SK-N-SH (cell line): ENCODE data around the gene KCNJ12. TPM values are rescaled to one million over a fixed set of nuclear protein-coding genes. Genes with fewer than 3 reads are reported as not detected.
A peak's percentile ranks its signal among the peaks of the same experiment; 100 is the strongest.

Source experiments
- CTCF ChIA-PET: fragments of 300-600, 350-600 bp; formaldehyde crosslinking; extraction: SDS; loops from one replicate; lab custom pipeline; 2021; lab: Yijun Ruan, JAX
- POLR2A ChIA-PET: fragments of 350-600 bp; sonication (Branson Sonifier 250); formaldehyde crosslinking; extraction: SDS; loops from one replicate; lab custom pipeline; 2020; ENCODE audit warnings: antibody characterized with exemption, inconsistent platforms; lab: Yijun Ruan, JAX
- DNase-seq: peaks from one replicate; pipeline ENCODE4 v3.0.0; 2012
- H2AFZ ChIP-seq: fragments of 200-600 bp; sonication (generic); 2 replicates; pipeline ENCODE4 v1.8.1; 2016; ENCODE audit warnings: antibody characterized with exemption, mild to moderate bottlenecking, low read depth
- H3F3A ChIP-seq: fragments of 200-600 bp; sonication (generic); replicated peaks from 2 replicates; pipeline ENCODE3; 2016; ENCODE audit warnings: antibody characterized with exemption, mild to moderate bottlenecking; ENCODE audit not compliant: insufficient read depth
- H3K27ac ChIP-seq, 2 experiments: fragments of 200-500 bp in 1 of 2; fragments of 200-600 bp in 1 of 2; sonication (Bioruptor generic) in 1 of 2; sonication (generic), shearing (Covaris generic) in 1 of 2; 2 replicates each; pipeline versions ENCODE4 v1.5.1 to v1.6.1; 2014 to 2016; ENCODE audit warnings: low read depth in 2 of 2, inconsistent platforms in 1 of 2, low read length in 1 of 2, mild to moderate bottlenecking in 1 of 2, mixed read lengths in 1 of 2
- H3K27me3 ChIP-seq: fragments of 200-600 bp; sonication (generic), shearing (Covaris generic); 2 replicates; pipeline ENCODE4 v1.6.1; 2016; ENCODE audit warnings: mixed run types; ENCODE audit not compliant: insufficient read depth
- H3K36me3 ChIP-seq, 2 experiments: fragments of 200-500 bp in 1 of 2; fragments of 200-600 bp in 1 of 2; sonication (Bioruptor generic) in 1 of 2; sonication (generic) in 1 of 2; replicated peaks in 1 of 2; 2 replicates each; pipeline versions ENCODE3 to v1.5.1; 2014 to 2016; ENCODE audit warnings: low read length in 1 of 2, mild to moderate bottlenecking in 1 of 2; ENCODE audit not compliant: insufficient read depth in 2 of 2, control insufficient read depth in 1 of 2
- H3K4me1 ChIP-seq, 2 experiments: fragments of 200-500 bp in 1 of 2; fragments of 200-600 bp in 1 of 2; sonication (Bioruptor generic) in 1 of 2; sonication (generic), shearing (Covaris generic) in 1 of 2; 2 replicates each; pipeline versions ENCODE4 v1.5.1 to v1.6.1; 2014 to 2016; ENCODE audit warnings: low read depth in 1 of 2, low read length in 1 of 2, mixed run types in 1 of 2; ENCODE audit not compliant: insufficient read depth in 2 of 2, control insufficient read depth in 1 of 2
- H3K4me2 ChIP-seq: fragments of 200-600 bp; sonication (generic), shearing (Covaris generic); 2 replicates; pipeline ENCODE4 v1.6.1; 2017; ENCODE audit warnings: mixed run types
- H3K4me3 ChIP-seq, 2 experiments: fragments of 200-500 bp in 1 of 2; fragments of 200-600 bp in 1 of 2; sonication (Bioruptor generic) in 1 of 2; sonication (generic), shearing (Covaris generic) in 1 of 2; 2 replicates each; pipeline versions ENCODE4 v1.5.1 to v1.8.1; 2014 to 2016; ENCODE audit warnings: low read depth in 2 of 2, inconsistent platforms in 1 of 2, low read length in 1 of 2, mild to moderate bottlenecking in 1 of 2, mixed read lengths in 1 of 2, moderate library complexity in 1 of 2
- H3K79me2 ChIP-seq: fragments of 200-600 bp; sonication (generic); 2 replicates; pipeline ENCODE4 v1.8.1; 2017; ENCODE audit warnings: mild to moderate bottlenecking; ENCODE audit not compliant: insufficient read depth
- H3K9ac ChIP-seq: fragments of 200-600 bp; sonication (generic); 2 replicates; pipeline ENCODE4 v1.6.1; 2017; ENCODE audit warnings: mixed run types
- H3K9me2 ChIP-seq: fragments of 200-600 bp; sonication (generic); 2 replicates; pipeline ENCODE4 v1.6.1; 2017; ENCODE audit warnings: mixed run types
- H3K9me3 ChIP-seq: fragments of 200-600 bp; sonication (generic); 2 replicates; pipeline ENCODE4 v1.6.1; 2017; ENCODE audit warnings: mixed run types, mild to moderate bottlenecking, moderate library complexity
- H4K20me1 ChIP-seq: fragments of 200-600 bp; sonication (generic); 2 replicates; pipeline ENCODE4 v1.6.1; 2017; ENCODE audit warnings: mild to moderate bottlenecking, mixed run types; ENCODE audit not compliant: insufficient read depth
- CHD2 ChIP-seq: fragments of 150-350 bp; IDR thresholded peaks from 2 replicates; pipeline ENCODE4 v1.6.1; 2018; ENCODE audit warnings: low read length; ENCODE audit not compliant: partially characterized antibody
- ELF1 ChIP-seq: IDR thresholded peaks from 2 replicates; pipeline ENCODE4 v1.4.0; 2012
- FOSL2 ChIP-seq: IDR thresholded peaks from 2 replicates; pipeline ENCODE4 v1.4.0; 2012; ENCODE audit warnings: low read depth, mild to moderate bottlenecking, moderate library complexity, borderline replicate concordance
- FOXJ3 ChIP-seq: sonication (generic); formaldehyde crosslinking; IDR thresholded peaks from 2 replicates; pipeline ENCODE4 v1.5.1; 2020; ENCODE audit warnings: mild to moderate bottlenecking, missing genetic modification reagents
- FOXM1 ChIP-seq: IDR thresholded peaks from 2 replicates; pipeline ENCODE4 v1.4.0; 2012; ENCODE audit warnings: low read depth, mild to moderate bottlenecking
- GABPA ChIP-seq: IDR thresholded peaks from 2 replicates; pipeline ENCODE4 v1.4.0; 2012; ENCODE audit warnings: low read depth, mild to moderate bottlenecking
- GATA2 ChIP-seq: sonication (generic); formaldehyde crosslinking; IDR thresholded peaks from 2 replicates; pipeline ENCODE4 v1.5.0; 2020; ENCODE audit warnings: mild to moderate bottlenecking, missing genetic modification reagents
- MAX ChIP-seq: IDR thresholded peaks from 2 replicates; pipeline ENCODE4 v1.4.0; 2012; ENCODE audit warnings: low read depth
- MEF2A ChIP-seq: IDR thresholded peaks from 2 replicates; pipeline ENCODE4 v1.4.0; 2012; ENCODE audit warnings: low read depth, borderline replicate concordance
- NFIC ChIP-seq: IDR thresholded peaks from 2 replicates; pipeline ENCODE4 v1.4.0; 2012; ENCODE audit warnings: borderline replicate concordance
- POLR2AphosphoS5 ChIP-seq: IDR thresholded peaks from 2 replicates; pipeline ENCODE4 v1.6.1; 2012; ENCODE audit warnings: low read depth, low read length
- RAD21 ChIP-seq: IDR thresholded peaks from 2 replicates; pipeline ENCODE4 v1.6.1; 2012; ENCODE audit warnings: mild to moderate bottlenecking, low read length
- RXRA ChIP-seq: IDR thresholded peaks from 2 replicates; pipeline ENCODE4 v1.4.0; 2012; ENCODE audit warnings: low read depth, mild to moderate bottlenecking, borderline replicate concordance
- SIN3A ChIP-seq: IDR thresholded peaks from 2 replicates; pipeline ENCODE4 v1.6.1; 2012; ENCODE audit warnings: low read depth, mild to moderate bottlenecking, low read length, moderate library complexity, borderline replicate concordance
- SMC3 ChIP-seq: IDR thresholded peaks from 2 replicates; pipeline ENCODE4 v1.6.1; 2012; ENCODE audit warnings: low read depth, low read length, improper control_type of control experiment
- TEAD4 ChIP-seq: IDR thresholded peaks from 2 replicates; pipeline ENCODE4 v1.4.0; 2012; ENCODE audit warnings: mild to moderate bottlenecking, borderline replicate concordance; ENCODE audit not compliant: insufficient read depth
- USF1 ChIP-seq: IDR thresholded peaks from 2 replicates; pipeline ENCODE4 v1.4.0; 2012; ENCODE audit warnings: low read depth, borderline replicate concordance
- USF2 ChIP-seq: fragments of 150-350 bp; IDR thresholded peaks from 2 replicates; pipeline ENCODE4 v1.6.1; 2017; ENCODE audit warnings: antibody characterized with exemption, low read length, low read depth, borderline replicate concordance
- YY1 ChIP-seq: IDR thresholded peaks from 2 replicates; pipeline ENCODE4 v1.4.0; 2012; ENCODE audit warnings: low read depth, mild to moderate bottlenecking
- ZBTB33 ChIP-seq: IDR thresholded peaks from 2 replicates; pipeline ENCODE4 v1.4.0; 2012; ENCODE audit warnings: low read depth, borderline replicate concordance
- WGBS: methylation state at CpG from one replicate; pipeline ENCODE4 v1.1.6; 2017; ENCODE audit warnings: low lambda C conversion rate; 5-methylcytosine and 5-hydroxymethylcytosine counted together
- polyA plus RNA-seq, 3 experiments: library from polyadenylated mRNA; depleted of rRNA; stranded (reverse); fragments of >200 nt; gene quantifications; 2 replicates each; pipeline ENCODE4 v1.2.3, GENCODE V29; 2012

Gene KCNJ12
- polyA plus RNA-seq, 1 of the 3 experiments (the other 2 are of a cell fraction) = 0.36 TPM

GRCh38 chr17:21361020-21361809 lies 14.9 kb upstream of the KCNJ12 start:
- CTCF ChIA-PET = interaction anchor here (1.3 kb wide), 1 partner anchor 96 kb away, joined by 3 read pairs; no protein-coding TSS in a partner anchor
- Histone ChIP-seq H3K9me2 (no peaks in the 10 kb centered on the region), H3K4me2 (no peak overlapping the region)

More at GRCh38 chr17:21361020-21361809, 14.9 kb upstream of the KCNJ12 start:
- no peak overlapping the region for H3K27ac ChIP-seq
- H3K79me2 ChIP-seq = no peaks in the 10 kb centered on the region
- H3K36me3 ChIP-seq = no peaks in the 10 kb centered on the region
- DNase-seq = peak; percentile 53
- H2AFZ ChIP-seq = no peak overlapping the region
- no peaks in the 10 kb centered on the region for H3K9me3 ChIP-seq
- no peak overlapping the region for H3K4me3 ChIP-seq
- TF ChIP-seq SMC3 (no peak), MEF2A (no peak), FOXJ3 (CRISPR knock-in tag) (no peak), USF2 (no peak), USF1 (no peak), YY1 (no peak), FOXM1 (no peak), GABPA (no peak), ZBTB33 (no peak), CHD2 (no peak), NFIC (no peak), RAD21 (no peak), FOSL2 (no peak), MAX (no peak), SIN3A (no peak), ELF1 (no peak), TEAD4 (no peak), RXRA (no peak), GATA2 (CRISPR knock-in tag) (no peak), POLR2AphosphoS5 (no peak)
- no peak overlapping the region for H3K9ac ChIP-seq
- H3K4me1 ChIP-seq = peaks cover 0 to 23% of the 10 kb centered on the region in 2 experiments; a peak in 1 of 4 replicates
- no peaks in the 10 kb centered on the region for H3K27me3 ChIP-seq
- POLR2A ChIA-PET = no interaction called here
- H3F3A ChIP-seq = no peaks in the 10 kb centered on the region
- 32% methylated on average over 5 of the region's 5 CpGs for WGBS
- no peaks in the 10 kb centered on the region for H4K20me1 ChIP-seq
